ENCODE measurements around the gene HVCN1.

Gene HVCN1

GRCh38 chr12:110638796-110639195 lies 50.1 kb downstream of the HVCN1 start:
- H3K4me3 ChIP-seq (ENCODE audit: low read depth, low read length), result no peak overlapping the region
- TF ChIP-seq, protein P1, sequence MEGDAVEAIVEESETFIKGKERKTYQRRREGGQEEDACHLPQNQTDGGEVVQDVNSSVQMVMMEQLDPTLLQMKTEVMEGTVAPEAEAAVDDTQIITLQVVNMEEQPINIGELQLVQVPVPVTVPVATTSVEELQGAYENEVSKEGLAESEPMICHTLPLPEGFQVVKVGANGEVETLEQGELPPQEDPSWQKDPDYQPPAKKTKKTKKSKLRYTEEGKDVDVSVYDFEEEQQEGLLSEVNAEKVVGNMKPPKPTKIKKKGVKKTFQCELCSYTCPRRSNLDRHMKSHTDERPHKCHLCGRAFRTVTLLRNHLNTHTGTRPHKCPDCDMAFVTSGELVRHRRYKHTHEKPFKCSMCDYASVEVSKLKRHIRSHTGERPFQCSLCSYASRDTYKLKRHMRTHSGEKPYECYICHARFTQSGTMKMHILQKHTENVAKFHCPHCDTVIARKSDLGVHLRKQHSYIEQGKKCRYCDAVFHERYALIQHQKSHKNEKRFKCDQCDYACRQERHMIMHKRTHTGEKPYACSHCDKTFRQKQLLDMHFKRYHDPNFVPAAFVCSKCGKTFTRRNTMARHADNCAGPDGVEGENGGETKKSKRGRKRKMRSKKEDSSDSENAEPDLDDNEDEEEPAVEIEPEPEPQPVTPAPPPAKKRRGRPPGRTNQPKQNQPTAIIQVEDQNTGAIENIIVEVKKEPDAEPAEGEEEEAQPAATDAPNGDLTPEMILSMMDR (IDR thresholded peaks at IDR 0.05; ENCODE audit: control insufficient read depth, extremely low read depth, insufficient read depth), result no peak
- no peak for DNase-seq (ENCODE audit: low read depth)

DNA sequence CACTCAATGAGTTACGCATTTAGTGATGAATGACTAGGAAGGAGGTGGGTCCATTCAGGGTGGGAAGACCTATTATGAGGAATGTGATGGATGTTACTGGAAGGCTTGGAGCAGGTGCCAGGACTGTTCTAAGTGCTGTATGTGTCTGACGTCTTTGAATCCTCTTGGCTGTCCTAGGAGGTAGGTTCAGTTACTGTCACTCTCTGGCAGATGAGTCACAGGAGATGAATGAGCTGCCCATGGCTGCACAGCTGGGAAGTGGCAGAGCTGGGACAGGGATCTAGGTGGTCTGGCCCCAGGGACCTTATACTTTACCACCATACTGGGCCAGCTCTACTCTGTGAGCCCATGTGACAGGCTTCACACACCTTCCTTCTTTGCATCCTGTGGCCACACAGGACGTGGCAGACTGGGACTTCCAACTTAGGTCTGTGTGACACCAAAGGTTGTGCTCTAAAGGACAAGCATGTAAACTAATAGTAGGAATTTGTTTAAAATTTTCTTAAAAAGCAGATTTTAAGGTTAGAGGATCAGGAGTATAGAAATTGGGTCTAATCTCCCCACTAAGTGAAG lies 51.0 kb downstream of the HVCN1 start:
- TF ChIP-seq, protein P1 (IDR thresholded peaks at IDR 0.05; ENCODE audit: control insufficient read depth, extremely low read depth, insufficient read depth), result no peak
- H3K4me3 ChIP-seq (ENCODE audit: low read depth, low read length), result no peak overlapping the region
- no peak for DNase-seq (ENCODE audit: low read depth)

DNA sequence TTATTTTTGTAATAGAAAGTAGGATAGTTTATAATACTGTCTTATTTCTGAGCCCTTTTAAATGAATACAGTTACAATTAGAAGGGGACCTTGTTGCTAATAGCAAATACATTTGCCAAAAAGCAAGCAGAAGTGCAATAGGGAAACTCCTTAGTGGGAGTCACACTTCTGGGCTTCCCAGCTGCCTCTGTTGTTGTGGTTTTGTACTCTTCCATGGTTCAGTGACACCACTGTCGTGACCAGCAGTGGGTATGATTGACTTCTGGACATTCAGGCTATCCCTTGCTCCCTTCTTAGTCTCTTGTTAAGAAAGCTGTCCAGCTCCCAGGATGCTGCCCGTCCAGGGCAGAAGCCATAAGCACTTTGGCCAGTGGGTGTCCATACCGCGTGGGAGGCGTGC lies 52.4 kb downstream of the HVCN1 start:
- no peak for DNase-seq (ENCODE audit: low read depth)
- TF ChIP-seq, protein P1 (IDR thresholded peaks at IDR 0.05; ENCODE audit: control insufficient read depth, extremely low read depth, insufficient read depth), result no peak
- no peak overlapping the region for H3K4me3 ChIP-seq (ENCODE audit: low read depth, low read length)

DNA sequence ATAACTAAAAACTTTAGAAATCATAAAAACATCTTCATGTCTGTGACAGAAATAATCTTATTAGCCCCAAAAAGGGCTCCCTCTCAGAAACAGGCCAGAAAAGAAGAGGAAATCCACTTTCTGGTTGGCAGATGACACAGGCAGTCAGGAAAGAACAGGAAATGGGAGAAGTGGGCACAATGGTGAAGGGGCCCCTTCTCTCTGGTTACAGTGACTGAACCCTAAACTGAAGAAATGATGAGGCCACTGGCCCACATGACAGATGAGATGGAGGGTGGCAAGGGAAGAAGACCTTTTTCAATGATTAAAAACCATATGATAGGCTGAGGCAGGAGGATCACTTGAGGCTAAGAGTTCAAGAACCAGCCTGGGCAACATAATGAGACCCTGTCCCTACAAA lies 53.9 kb downstream of the HVCN1 start:
- H3K4me3 ChIP-seq (ENCODE audit: low read depth, low read length), result no peak overlapping the region
- no peak for DNase-seq (ENCODE audit: low read depth)
- TF ChIP-seq, protein P1 (IDR thresholded peaks at IDR 0.05; ENCODE audit: control insufficient read depth, extremely low read depth, insufficient read depth), result no peak

- TF ChIP-seq, protein P1 (IDR thresholded peaks at IDR 0.05; ENCODE audit: control insufficient read depth, extremely low read depth, insufficient read depth), result no peak
- no peak for DNase-seq (ENCODE audit: low read depth)
- H3K4me3 ChIP-seq (ENCODE audit: low read depth, low read length), result no peak overlapping the region
Observed at GRCh38 chr12:110627500-110628195, 61.3 kb downstream of the HVCN1 start.

- no peak overlapping the region for H3K4me3 ChIP-seq (ENCODE audit: low read depth, low read length)
- TF ChIP-seq, protein P1 (IDR thresholded peaks at IDR 0.05; ENCODE audit: control insufficient read depth, extremely low read depth, insufficient read depth), result no peak
- no peak for DNase-seq (ENCODE audit: low read depth)
Observed at GRCh38 chr12:110622582-110622981, 66.3 kb downstream of the HVCN1 start.

- TF ChIP-seq, protein P1 (IDR thresholded peaks at IDR 0.05; ENCODE audit: control insufficient read depth, extremely low read depth, insufficient read depth), result no peak
- no peak for DNase-seq (ENCODE audit: low read depth)
- H3K4me3 ChIP-seq (ENCODE audit: low read depth, low read length), result no peak overlapping the region
Observed at GRCh38 chr12:110619534-110619953, 69.4 kb downstream of the HVCN1 start.
